ENCODE measurements around the gene APOA5. TPM values are rescaled to one million over a fixed set of nuclear protein-coding genes. Genes with fewer than 3 reads are reported as not detected.

APOA5 gene
- total and polyA plus RNA-seq, 2 of the 13 experiments (the other 11 are each of a cell fraction or from before 2014, with no cell fraction given): 44.0 to 49.1 TPM

DNA sequence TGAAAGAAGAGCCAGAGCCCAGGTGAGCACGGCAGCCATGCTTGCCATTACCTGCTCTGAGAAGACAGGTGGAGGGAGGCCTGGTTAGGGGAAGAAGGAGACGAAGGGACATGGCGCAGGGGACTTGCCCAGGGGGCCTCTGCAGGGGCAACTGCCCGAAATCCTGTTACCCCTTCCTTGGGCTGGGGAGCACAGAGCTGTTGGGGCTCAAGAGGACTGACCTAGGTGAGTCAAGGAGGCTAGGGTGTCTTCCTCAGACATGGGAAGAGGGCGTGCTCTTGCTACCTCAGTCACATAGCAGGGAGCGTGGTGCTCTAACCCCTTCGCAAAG is at the start of gene APOA5 (continued):
- no peak for TF ChIP-seq MTA3 (CRISPR knock-in tag; IDR thresholded peaks at IDR 0.05)
- no peak for TF ChIP-seq DMTF1 (CRISPR knock-in tag; IDR thresholded peaks at IDR 0.05)
- no peak for TF ChIP-seq ZNF136 (CRISPR knock-in tag; IDR thresholded peaks at IDR 0.05; ENCODE audit: low read depth)
- no peak for TF ChIP-seq NCOR1 (IDR thresholded peaks at IDR 0.05; ENCODE audit: borderline replicate concordance, low read length)
- TF ChIP-seq FOSL2 (CRISPR knock-in tag; IDR thresholded peaks at IDR 0.05): no peak
- 0 out of 2 replicates have a peak, but pooled peaks have one; percentile 19 for TF ChIP-seq ZNF563 (CRISPR knock-in tag; IDR thresholded peaks at IDR 0.05)
- TF ChIP-seq EED (CRISPR knock-in tag; IDR thresholded peaks at IDR 0.05): 0 out of 2 replicates have a peak, but pooled peaks have one; percentile 4
- TF ChIP-seq ZNF615 (CRISPR knock-in tag; IDR thresholded peaks at IDR 0.05; ENCODE audit: borderline replicate concordance): no peak
- TF ChIP-seq TFDP2 (CRISPR knock-in tag; IDR thresholded peaks at IDR 0.05): no peak
- no peak for TF ChIP-seq ZC3H4 (CRISPR knock-in tag; IDR thresholded peaks at IDR 0.05; ENCODE audit: borderline replicate concordance)
- no peak for TF ChIP-seq ZNF329 (CRISPR knock-in tag; IDR thresholded peaks at IDR 0.05; ENCODE audit: low read depth)
- TF ChIP-seq MAF1 (CRISPR knock-in tag; IDR thresholded peaks at IDR 0.05; ENCODE audit: borderline replicate concordance): no peak
- TF ChIP-seq TCF12 (IDR thresholded peaks at IDR 0.05): no peak
- TF ChIP-seq TCF12 (CRISPR knock-in tag; IDR thresholded peaks at IDR 0.05): no peak
- TF ChIP-seq HNF4G (IDR thresholded peaks at IDR 0.05; ENCODE audit: borderline replicate concordance, low read depth, low read length): no peak
- no peak for TF ChIP-seq HNF4G (CRISPR knock-in tag; IDR thresholded peaks at IDR 0.05; ENCODE audit: borderline replicate concordance, low read depth)
- TF ChIP-seq PCBP2 (optimal IDR thresholded peaks at IDR 0.05; ENCODE audit: low read depth, low read length, poor library complexity, severe bottlenecking): no peak
- TF ChIP-seq KMT2B (CRISPR knock-in tag; IDR thresholded peaks at IDR 0.05): 0 out of 2 replicates have a peak, but pooled peaks have one; percentile 2
- TF ChIP-seq, protein P1, sequence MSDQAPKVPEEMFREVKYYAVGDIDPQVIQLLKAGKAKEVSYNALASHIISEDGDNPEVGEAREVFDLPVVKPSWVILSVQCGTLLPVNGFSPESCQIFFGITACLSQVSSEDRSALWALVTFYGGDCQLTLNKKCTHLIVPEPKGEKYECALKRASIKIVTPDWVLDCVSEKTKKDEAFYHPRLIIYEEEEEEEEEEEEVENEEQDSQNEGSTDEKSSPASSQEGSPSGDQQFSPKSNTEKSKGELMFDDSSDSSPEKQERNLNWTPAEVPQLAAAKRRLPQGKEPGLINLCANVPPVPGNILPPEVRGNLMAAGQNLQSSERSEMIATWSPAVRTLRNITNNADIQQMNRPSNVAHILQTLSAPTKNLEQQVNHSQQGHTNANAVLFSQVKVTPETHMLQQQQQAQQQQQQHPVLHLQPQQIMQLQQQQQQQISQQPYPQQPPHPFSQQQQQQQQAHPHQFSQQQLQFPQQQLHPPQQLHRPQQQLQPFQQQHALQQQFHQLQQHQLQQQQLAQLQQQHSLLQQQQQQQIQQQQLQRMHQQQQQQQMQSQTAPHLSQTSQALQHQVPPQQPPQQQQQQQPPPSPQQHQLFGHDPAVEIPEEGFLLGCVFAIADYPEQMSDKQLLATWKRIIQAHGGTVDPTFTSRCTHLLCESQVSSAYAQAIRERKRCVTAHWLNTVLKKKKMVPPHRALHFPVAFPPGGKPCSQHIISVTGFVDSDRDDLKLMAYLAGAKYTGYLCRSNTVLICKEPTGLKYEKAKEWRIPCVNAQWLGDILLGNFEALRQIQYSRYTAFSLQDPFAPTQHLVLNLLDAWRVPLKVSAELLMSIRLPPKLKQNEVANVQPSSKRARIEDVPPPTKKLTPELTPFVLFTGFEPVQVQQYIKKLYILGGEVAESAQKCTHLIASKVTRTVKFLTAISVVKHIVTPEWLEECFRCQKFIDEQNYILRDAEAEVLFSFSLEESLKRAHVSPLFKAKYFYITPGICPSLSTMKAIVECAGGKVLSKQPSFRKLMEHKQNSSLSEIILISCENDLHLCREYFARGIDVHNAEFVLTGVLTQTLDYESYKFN (CRISPR knock-in tag; conservative IDR thresholded peaks at IDR 0.05): no peak
- TF ChIP-seq, protein P2, sequence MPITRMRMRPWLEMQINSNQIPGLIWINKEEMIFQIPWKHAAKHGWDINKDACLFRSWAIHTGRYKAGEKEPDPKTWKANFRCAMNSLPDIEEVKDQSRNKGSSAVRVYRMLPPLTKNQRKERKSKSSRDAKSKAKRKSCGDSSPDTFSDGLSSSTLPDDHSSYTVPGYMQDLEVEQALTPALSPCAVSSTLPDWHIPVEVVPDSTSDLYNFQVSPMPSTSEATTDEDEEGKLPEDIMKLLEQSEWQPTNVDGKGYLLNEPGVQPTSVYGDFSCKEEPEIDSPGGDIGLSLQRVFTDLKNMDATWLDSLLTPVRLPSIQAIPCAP (CRISPR knock-in tag; IDR thresholded peaks at IDR 0.05; ENCODE audit: low read depth): no peak
- TF ChIP-seq, protein P3, sequence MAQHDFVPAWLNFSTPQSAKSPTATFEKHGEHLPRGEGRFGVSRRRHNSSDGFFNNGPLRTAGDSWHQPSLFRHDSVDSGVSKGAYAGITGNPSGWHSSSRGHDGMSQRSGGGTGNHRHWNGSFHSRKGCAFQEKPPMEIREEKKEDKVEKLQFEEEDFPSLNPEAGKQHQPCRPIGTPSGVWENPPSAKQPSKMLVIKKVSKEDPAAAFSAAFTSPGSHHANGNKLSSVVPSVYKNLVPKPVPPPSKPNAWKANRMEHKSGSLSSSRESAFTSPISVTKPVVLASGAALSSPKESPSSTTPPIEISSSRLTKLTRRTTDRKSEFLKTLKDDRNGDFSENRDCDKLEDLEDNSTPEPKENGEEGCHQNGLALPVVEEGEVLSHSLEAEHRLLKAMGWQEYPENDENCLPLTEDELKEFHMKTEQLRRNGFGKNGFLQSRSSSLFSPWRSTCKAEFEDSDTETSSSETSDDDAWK (CRISPR knock-in tag; IDR thresholded peaks at IDR 0.05): no peak

All from HepG2 (cell line).